Lower leg skin (tissue), 4 donors: Measurements from ENCODE around the gene LCT. TPM values are rescaled to one million over a fixed set of nuclear protein-coding genes. Genes with fewer than 3 reads are reported as not detected.
"Not testable (repeated sequence)": the region's sequence is repeated elsewhere in the genome, so short reads cannot be mapped to it uniquely, and the experiment has no call there.

Source experiments
- DNase-seq, 2 donors: peaks; one replicate each; pipeline ENCODE4 v3.0.0-alpha.2; 2019; ENCODE audit warnings: low spot score in 2 of 2
- H3K4me3 ChIP-seq: fragments of 200-600 bp; sonication (generic); 2 replicates; pipeline ENCODE4 v1.5.1; 2017; ENCODE audit warnings: mild to moderate bottlenecking, low read depth; ENCODE audit not compliant: poor library complexity, severe bottlenecking
- POLR2A ChIP-seq, 2 donors: fragments of 450-650 bp; IDR thresholded peaks; one replicate each; pipeline ENCODE4 v1.6.1; 2016 to 2017; ENCODE audit warnings: antibody characterized with exemption in 2 of 2, mild to moderate bottlenecking in 1 of 2, moderate library complexity in 1 of 2
- WGBS, 2 donors: methylation state at CpG; one replicate each; pipeline ENCODE4 v1.1.5; 2018; 5-methylcytosine and 5-hydroxymethylcytosine counted together
- intact Hi-C: fragments of 100-400 bp; cut with DNase I; formaldehyde crosslinking; loops from one replicate; pipeline ENCODE4 v1.15.0; 2023; ENCODE audit warnings: low total_unique reads
- total RNA-seq, 4 donors: library from RNA; depleted of rRNA; stranded (reverse); fragments of >200 nt; gene quantifications; one replicate each; pipeline ENCODE4 v1.1.0, GENCODE V29; 2016
- TF ChIP-seq, protein P1 (sequence below), 3 donors: fragments of 450-650 bp; IDR thresholded peaks; one replicate each; pipeline ENCODE4 v1.5.1; 2016; ENCODE audit warnings: antibody characterized with exemption in 3 of 3, mild to moderate bottlenecking in 3 of 3, moderate library complexity in 2 of 3

Gene LCT
- total RNA-seq, 4 donors from 2014 or later = 0.03 to 0.15 TPM; not detected in 2

DNA sequence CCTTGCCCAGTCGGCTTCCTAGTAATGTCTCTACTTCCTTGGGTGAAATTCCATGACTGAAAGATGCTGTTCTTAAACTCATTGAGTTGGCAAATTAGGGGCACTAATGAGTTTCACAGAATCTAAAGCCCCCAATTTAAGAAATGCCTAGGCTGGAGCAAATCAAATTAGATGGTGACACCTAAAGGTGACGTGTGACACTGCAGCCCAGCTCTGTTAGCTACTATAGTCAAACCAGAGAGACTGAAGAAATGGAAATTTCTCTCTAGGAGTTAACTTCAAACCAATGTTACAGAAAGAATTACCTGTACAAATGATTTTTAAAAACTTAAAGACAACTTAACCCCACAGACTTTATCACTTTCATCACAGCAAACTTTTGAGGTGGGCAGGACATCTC lies 37.2 kb downstream of the LCT start:
- WGBS, 2 donors = 33 to 51% methylated on average over 2 of the region's 2 CpGs

DNA sequence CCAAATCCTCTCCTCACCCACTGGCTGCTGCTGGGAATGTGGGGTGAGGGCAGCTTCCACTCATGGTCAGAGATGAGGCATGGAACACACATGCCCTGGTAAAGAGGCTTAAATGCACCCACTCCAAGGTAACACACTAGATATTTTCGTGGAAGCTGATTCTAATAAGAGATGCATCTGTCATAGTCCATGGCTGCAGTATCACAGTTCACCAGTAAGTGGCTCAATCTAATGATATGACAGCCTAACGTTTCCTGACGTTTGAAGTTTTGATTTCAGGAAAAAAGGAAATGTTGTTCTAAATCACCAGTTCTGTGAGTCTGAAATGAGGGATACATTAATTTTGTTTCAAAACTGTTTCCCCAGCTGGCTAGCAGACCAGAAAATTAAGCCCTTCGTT lies 38.2 kb downstream of the LCT start:
- H3K4me3 ChIP-seq = no peak overlapping the region
- WGBS, 2 donors = 42 to 45% methylated on average over 4 of the region's 4 CpGs
- intact Hi-C loops = no loop called here
- no peak for DNase-seq
- no peak for TF ChIP-seq POLR2A (IDR thresholded peaks at IDR 0.05)
- TF ChIP-seq, protein P1, sequence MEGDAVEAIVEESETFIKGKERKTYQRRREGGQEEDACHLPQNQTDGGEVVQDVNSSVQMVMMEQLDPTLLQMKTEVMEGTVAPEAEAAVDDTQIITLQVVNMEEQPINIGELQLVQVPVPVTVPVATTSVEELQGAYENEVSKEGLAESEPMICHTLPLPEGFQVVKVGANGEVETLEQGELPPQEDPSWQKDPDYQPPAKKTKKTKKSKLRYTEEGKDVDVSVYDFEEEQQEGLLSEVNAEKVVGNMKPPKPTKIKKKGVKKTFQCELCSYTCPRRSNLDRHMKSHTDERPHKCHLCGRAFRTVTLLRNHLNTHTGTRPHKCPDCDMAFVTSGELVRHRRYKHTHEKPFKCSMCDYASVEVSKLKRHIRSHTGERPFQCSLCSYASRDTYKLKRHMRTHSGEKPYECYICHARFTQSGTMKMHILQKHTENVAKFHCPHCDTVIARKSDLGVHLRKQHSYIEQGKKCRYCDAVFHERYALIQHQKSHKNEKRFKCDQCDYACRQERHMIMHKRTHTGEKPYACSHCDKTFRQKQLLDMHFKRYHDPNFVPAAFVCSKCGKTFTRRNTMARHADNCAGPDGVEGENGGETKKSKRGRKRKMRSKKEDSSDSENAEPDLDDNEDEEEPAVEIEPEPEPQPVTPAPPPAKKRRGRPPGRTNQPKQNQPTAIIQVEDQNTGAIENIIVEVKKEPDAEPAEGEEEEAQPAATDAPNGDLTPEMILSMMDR (IDR thresholded peaks at IDR 0.05) = no peak

More for the DNA sequence above, 37.2 kb downstream of the LCT start:
- intact Hi-C loops = no loop called here
- no peak overlapping the region for H3K4me3 ChIP-seq
- TF ChIP-seq POLR2A (IDR thresholded peaks at IDR 0.05) = no peak
- TF ChIP-seq, protein P1 (IDR thresholded peaks at IDR 0.05) = no peak
- no peak for DNase-seq

DNA sequence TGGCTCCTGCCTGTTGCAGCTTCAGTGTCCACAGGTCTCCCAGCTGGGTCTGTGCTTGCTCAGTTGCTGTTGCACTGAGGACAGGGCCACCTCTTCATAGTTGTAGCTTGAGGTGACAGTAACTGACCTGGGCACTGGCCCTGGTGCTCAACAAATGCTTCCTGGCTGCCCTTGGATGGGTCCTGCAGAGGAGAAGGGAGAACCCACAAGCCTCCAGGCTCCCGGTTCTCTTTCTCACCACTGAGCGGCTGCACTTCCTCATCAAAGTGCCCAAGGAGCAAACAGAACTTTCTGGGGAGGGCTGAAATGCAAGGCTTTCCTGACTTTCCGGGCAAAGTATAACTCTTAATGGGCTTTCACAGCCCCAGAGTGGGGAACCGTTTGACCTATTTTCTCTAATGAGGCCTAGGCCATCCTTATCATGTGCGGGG lies 38.7 kb downstream of the LCT start:
- no peak for DNase-seq
- intact Hi-C loops = no loop called here
- 65 to 80% methylated on average over 4 to 5 of the region's 5 CpGs for WGBS, 2 donors
- TF ChIP-seq POLR2A (IDR thresholded peaks at IDR 0.05) = no peak
- TF ChIP-seq, protein P1 (IDR thresholded peaks at IDR 0.05) = no peak
- no peak overlapping the region for H3K4me3 ChIP-seq

DNA sequence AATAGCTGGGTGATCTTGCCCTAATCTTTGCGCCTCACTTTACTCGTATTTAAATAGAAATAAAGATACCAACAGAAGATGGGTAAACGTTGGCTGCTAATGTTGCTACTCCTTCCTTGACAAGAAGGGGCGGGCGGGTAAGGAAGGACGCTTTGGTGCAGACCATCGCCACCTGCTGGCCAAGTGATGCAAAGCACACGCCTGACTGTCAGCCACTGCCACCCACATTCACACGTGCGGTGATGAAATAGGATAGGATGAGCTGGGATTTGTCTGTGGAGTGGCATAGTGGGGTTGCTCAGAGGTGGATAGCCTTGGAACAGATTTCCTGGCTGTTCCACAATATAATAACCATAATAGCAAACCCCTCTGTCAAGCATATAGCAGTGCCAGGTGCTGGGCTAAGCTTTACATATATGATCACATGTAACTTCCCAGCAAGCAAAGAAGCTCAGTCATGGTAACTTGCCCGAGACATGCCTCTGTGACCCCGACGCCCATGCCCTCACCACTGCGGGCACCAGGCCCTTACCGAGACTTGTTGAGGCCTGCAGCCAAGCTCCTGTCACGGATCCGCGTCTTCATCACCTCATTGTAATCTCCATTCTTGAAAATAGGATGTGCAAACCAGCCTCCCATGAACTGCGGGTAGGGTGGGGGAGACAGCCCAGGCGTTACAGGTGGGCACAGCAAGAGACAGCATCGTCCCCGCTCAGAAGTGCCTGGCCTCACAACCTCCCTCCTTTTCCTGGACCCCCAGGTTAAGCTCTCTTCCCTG lies 39.3 kb downstream of the LCT start:
- TF ChIP-seq POLR2A (IDR thresholded peaks at IDR 0.05) = no peak
- TF ChIP-seq, protein P1 (IDR thresholded peaks at IDR 0.05) = no peak
- no peak overlapping the region for H3K4me3 ChIP-seq
- DNase-seq = peak; percentile 68 to 92
- intact Hi-C loops = no loop called here
- WGBS, 2 donors = 32 to 37% methylated on average over 22 of the region's 22 CpGs

DNA sequence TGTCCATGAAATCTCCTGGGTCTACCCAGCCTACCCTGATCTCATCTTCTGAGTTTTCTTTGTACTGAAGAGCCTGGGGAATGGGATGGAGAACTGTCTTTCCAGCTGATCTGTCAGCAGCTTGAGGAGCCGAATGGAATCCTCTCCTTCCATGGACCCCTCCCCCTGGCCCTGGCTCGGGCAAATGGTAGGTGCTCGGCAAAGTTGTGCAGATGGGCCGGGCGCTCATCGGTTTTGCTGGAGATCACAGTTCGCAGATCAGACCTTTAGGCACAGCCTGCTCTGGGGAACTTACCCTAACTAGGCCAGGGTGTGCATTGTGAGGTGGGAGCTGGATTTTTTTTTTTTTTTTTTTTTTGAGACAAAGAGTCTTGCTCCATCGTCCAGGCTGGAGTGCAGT lies 40.4 kb downstream of the LCT start:
- DNase-seq = peak in 1 of 2 donors; percentile 81
- WGBS, 2 donors = 93 to 96% methylated on average over 8 of the region's 8 CpGs
- no peak overlapping the region for H3K4me3 ChIP-seq
- TF ChIP-seq, protein P1 (IDR thresholded peaks at IDR 0.05) = no peak
- TF ChIP-seq POLR2A (IDR thresholded peaks at IDR 0.05) = no peak
- intact Hi-C loops = no loop called here

DNA sequence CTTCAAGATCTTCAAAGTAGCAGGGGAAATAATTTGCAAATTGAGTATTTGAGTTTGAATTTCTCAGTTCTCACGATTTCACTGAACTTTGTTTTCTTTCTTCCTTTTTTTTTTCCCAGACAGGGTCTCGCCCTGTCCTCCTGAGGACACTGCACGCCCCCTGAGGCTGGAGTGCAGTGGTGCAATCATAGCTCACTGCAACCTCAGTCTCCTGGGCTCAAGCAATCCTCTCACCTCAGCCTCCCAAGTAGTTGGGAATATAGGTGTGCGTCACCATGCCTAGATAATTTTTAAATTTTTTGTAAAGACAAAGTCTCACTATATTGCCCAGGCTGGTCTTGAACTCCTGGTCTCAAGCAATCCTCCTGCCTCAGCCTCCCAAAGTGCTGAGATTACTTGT lies 41.3 kb downstream of the LCT start:
- H3K4me3 ChIP-seq, DNase-seq, intact Hi-C loops: not testable (repeated sequence)
- 81 to 84% methylated on average over 4 of the region's 4 CpGs for WGBS, 2 donors
